ENCODE measurements around the gene PTPN14.
"Not testable (repeated sequence)": the region's sequence is repeated elsewhere in the genome, so short reads cannot be mapped to it uniquely, and the experiment has no call there.

PTPN14 gene

GRCh38 chr1:214542275-214543199 is 8.9 kb downstream of the PTPN14 start:
- DNase-seq = no peak

- DNase-seq = no peak
These were observed 9.7 kb downstream of the PTPN14 start for GRCh38 chr1:214541693-214542092.

- no peak for DNase-seq
These were observed 10.2 kb downstream of the PTPN14 start for GRCh38 chr1:214541206-214541605.

- DNase-seq = no peak
These were observed 11.1 kb downstream of the PTPN14 start for GRCh38 chr1:214540324-214540723.

GRCh38 chr1:214538496-214538895 is 12.9 kb downstream of the PTPN14 start:
- no peak for DNase-seq

- no peak for DNase-seq
These were observed 13.4 kb downstream of the PTPN14 start for GRCh38 chr1:214537872-214538473.

- DNase-seq = no peak
These were observed 14.2 kb downstream of the PTPN14 start for GRCh38 chr1:214537219-214537618.

- DNase-seq = no peak
These were observed 19.3 kb downstream of the PTPN14 start for GRCh38 chr1:214532070-214532469.

- no peak for DNase-seq
These were observed 25.8 kb downstream of the PTPN14 start for GRCh38 chr1:214525535-214526019.

- no peak for DNase-seq
These were observed 26.6 kb downstream of the PTPN14 start for GRCh38 chr1:214524824-214525223.

GRCh38 chr1:214523124-214523824 is 28.1 kb downstream of the PTPN14 start:
- no peak for DNase-seq

GRCh38 chr1:214521458-214521857 is 29.9 kb downstream of the PTPN14 start:
- not testable (repeated sequence) for DNase-seq

- DNase-seq = no peak
These were observed 30.7 kb downstream of the PTPN14 start for GRCh38 chr1:214520544-214521165.

GRCh38 chr1:214518361-214518760 is 33.0 kb downstream of the PTPN14 start:
- no peak for DNase-seq

- no peak for DNase-seq
These were observed 34.7 kb downstream of the PTPN14 start for GRCh38 chr1:214516434-214517326.

- DNase-seq = no peak
These were observed 35.6 kb downstream of the PTPN14 start for GRCh38 chr1:214515544-214516433.

- no peak for DNase-seq
These were observed 36.5 kb downstream of the PTPN14 start for GRCh38 chr1:214514819-214515383.

- no peak for DNase-seq
These were observed 37.2 kb downstream of the PTPN14 start for GRCh38 chr1:214514032-214514818.
